ENCODE measurements around the gene CCL4.
"Not testable (repeated sequence)": the region's sequence is repeated elsewhere in the genome, so short reads cannot be mapped to it uniquely, and the experiment has no call there.

Gene CCL4

DNA sequence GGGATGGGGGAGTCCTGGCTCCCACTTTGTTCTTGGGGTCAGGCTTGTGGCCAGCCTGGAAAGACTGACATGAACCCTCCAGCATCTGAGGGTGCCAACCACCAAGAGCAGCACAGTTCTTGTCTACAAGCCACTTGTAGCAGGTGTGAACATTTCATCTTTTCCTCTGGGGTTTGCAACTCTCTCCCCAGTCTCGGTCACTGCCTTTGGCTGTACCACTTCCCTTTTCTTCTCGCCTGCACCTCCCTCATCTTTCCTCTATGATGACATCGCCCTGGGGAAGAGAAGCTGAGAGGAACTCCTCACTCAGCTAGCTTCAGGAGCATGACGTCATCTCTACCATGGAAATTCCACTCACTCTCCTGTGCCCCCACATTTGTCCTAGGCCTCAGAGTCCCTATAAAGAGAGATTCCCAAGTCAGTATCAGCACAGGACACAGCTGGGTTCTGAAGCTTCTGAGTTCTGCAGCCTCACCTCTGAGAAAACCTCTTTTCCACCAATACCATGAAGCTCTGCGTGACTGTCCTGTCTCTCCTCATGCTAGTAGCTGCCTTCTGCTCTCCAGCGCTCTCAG, at the start of gene CCL4:
Gene CCL4 (plus strand): TSS at position 427 of the 575 bp plus-strand sequence. CDS start 79 bp downstream, at position 506.
- DNase-seq (ENCODE audit: low spot score): not testable (repeated sequence)

DNA sequence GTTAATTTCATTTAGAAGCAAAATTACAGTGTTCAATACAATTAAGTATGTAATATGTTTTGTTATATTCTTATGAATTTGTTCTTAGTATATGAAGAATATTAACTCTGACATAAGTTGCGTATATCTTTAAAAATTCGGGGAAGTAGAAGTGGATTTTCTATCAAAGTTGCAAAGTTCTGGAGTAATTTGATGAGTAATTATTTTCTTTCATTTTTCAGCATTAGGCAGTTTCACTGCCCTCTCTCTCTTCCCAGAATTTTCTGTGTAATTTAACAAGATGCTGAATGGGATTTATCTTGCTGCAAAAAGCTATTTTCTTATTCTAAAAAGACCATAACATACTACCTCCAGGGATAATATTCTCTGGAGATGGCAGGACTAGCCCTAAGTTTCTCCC, 48.5 kb upstream of the CCL4 start:
- DNase-seq (ENCODE audit: low spot score): no peak

DNA sequence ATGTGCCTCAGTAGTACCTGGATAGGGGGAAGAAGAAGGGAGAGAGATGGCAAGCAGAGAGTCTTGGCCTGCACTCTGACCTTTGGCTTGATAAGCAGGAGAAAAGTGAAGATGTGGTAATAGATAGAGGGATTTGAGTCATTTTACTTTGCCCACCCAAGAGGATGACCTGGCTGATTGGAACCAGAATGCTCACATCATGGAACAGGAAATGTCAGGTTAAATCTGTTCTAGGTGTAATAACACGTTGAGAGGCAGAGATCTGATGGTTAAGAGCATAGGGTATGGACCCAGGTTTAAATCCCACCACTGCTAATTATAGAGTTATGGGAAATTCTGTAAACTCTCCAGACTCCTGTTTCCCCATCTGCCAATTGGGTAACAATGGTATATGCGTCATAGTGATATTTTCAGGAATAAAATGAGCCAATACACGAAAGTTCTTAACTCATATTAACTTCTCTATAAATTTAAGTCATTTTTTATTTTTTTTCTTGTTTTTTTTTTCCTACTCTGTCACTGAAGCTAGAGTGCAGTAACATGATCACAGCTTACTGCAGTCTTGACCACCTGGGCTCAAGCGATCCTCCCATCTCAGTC, 47.6 kb upstream of the CCL4 start:
- no peak for DNase-seq (ENCODE audit: low spot score)

DNA sequence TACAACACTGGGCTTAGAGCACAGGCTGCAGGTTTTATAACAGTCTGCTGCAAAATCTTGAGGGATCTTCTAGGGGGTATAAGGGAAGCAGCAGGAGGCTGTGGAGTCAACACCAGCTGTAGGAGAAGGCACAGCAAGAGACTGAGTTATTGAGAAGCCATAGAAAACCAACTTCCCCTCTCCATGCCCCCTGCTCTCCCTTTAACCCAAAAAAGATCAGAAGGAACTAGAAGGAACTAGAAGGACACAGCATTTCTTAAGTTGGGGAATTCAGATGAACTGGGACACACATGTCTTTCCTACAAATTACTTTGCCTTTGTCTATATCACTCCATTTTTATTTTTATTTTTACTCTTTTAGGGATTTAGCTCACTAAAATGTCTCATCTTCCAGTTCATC, 45.7 kb upstream of the CCL4 start:
- DNase-seq (ENCODE audit: low spot score): no peak

DNA sequence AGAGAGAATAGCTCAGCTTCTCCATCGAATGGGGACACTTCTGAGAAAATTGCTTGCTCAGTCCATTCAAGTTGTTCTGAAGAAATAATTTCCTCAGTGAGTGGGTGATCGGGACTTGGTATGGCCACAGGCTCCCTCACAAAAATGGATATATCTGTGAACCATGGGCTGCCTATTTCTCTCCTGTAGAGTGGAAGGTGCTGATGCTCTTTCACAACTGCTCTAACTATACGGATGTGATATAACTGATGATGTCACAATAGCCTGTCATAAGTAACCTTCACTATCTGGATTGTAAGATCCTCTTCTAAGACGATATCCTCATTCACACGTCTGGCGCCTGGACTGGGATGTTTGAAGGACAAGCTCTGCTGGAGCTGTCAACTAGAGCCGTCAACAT, 44.2 kb upstream of the CCL4 start:
- DNase-seq (ENCODE audit: low spot score): no peak

DNA sequence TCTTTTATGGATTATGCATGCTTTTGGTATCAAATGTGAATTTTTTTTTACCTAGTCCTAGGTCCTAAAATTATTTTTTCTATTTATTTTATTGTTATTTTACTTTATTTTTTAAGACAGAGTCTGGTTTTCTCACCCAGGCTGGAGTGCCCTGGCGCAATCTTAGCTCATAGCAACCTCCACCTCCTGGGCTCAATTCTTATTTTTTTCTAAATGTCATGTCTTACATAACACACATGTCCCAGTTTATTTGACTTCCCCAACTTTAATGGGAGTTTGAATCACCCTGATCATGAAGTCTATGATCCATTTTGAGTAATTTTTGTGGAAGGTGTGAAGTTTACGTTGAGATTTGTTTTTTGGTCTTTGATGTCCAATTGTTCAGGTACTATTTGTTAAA, 42.8 kb upstream of the CCL4 start:
- DNase-seq (ENCODE audit: low spot score): no peak

DNA sequence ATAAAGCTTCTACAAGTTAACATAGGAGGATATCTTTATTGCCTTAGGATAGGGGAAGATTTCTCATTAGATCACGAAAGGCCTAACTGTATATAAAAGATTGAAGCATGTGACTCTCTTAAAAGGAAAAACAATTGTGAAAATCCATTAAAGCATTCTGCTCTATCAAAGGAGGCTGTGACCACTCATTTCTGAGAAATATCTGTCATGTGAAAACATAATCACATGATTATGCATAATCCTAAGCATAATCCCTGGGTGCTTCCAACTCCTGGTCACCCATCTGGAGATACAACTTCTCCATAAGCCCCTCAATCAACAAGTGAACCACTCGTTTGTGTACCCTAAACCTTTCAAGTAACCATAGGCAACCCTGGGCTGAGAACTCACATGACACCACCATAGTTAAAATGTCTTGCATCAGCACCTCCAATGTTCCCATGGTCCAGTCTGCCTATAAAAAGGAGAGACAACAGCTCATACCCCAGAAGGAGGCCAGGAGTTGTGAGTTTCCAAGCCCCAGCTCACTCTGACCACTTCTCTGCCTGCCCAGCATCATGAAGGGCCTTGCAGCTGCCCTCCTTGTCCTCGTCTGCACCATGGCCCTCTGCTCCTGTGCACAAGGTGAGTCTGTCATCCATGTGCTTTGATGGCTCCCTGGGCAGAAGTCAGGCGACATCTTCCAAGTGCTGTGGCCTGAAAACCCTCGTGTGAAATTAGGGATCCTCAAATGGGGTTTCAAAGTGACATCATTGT, 39.7 kb upstream of the CCL4 start, which contains the start of gene CCL18:
Gene CCL18 (plus strand): TSS at position 487 of the 756 bp plus-strand sequence. CDS start 71 bp downstream, at position 558.
- DNase-seq (ENCODE audit: low spot score): no peak

DNA sequence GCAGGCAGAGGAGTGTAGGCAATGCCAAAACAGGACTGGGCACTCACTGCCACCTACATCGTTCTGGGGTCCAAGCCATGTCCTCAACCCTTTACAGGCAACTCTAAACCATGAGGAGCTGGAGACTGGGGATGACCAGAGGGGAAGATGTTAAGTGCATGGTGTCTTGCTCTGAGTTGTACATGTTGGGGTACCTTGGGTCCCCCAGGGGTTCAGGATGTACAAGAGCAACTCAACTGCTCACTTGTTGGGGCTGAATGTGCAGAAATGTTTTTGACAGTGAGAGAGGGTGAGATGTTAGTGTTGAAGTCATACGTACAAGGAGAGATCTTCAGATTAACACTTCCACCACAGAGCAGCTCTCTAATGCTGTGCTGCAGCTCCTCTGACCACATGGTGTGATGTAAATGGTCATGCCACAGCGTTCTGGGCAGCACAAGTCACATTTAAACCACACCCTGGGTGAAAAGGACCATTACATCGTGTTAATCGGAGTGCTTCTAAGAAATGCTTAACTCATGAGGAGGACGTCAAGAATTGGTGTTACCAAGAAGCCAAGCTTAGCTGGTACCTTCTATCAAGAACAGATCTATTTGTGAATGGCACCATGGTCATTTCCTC, 37.2 kb upstream of the CCL4 start:
- no peak for DNase-seq (ENCODE audit: low spot score)

DNA sequence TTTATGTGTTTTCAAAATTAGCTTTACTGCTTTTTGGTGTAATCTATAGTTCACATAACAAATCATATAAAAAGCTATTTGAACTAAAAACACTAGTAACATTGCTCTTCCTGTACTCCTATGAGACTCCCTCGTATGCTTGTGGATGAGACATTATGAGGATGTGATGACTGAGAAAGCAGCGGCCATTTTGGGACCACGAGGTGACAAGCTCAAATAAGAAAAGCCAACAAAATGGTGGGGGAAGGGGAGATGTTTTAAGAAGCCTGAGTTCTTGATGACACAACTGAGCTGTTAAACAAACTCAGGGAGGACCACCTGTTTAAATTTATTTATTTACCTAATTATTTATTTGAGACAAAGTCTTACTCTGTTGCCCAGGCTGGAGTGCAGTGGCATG, 35.1 kb upstream of the CCL4 start:
- no peak for DNase-seq (ENCODE audit: low spot score)

DNA sequence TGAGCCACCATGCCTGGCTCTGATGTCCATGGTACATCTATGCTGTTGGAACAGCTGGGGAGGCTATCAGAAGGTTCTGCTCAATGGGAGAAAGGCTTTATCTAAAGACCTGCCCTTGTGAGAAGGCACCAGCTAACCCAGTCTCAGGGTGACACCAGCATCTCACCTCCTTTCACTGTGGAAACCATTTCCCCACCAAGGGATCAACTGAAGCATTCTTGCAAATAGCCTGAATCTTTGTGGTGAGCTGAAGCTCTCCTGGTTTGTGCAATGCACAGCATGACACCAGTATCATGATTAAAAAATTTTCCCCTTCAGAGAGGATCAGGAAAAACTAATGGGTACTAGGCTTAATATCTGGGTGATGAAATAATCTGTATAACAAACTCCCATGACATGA, 34.5 kb upstream of the CCL4 start:
- DNase-seq (ENCODE audit: low spot score): no peak

DNA sequence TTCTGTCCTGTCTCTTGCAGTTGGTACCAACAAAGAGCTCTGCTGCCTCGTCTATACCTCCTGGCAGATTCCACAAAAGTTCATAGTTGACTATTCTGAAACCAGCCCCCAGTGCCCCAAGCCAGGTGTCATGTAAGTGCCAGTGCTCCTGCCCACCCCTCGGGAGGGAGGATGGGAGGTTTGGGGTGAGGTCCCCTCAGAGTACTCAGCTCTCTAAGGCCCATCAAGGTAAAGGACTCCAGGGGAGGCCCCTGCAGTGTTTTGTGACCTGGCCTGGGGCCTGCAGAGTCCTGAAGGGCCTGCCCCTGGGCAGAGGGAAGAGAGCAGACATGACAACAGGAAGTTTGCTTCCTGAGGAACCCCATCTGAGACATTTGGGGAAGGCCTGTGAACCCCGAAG, 33.2 kb upstream of the CCL4 start:
- DNase-seq (ENCODE audit: low spot score): no peak

DNA sequence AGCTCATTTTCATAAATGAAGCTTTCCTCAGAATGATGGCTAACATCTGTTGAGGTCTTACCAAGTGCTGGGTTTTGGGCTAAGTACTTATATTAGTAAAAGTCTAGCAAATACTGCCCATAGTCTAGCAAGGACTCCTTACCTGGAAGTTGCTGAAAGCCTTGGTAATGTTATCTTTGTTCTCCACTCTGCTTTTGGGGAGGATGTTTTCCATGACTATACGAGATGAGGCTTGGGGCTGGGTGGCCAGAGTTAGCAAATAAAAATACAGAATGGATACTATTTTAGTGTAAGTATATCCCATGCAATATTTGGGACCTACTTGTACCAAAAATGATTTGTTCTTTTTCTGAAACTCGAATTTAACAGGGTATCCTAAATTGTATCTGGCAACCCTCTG, 31.9 kb upstream of the CCL4 start:
- DNase-seq (ENCODE audit: low spot score): no peak

DNA sequence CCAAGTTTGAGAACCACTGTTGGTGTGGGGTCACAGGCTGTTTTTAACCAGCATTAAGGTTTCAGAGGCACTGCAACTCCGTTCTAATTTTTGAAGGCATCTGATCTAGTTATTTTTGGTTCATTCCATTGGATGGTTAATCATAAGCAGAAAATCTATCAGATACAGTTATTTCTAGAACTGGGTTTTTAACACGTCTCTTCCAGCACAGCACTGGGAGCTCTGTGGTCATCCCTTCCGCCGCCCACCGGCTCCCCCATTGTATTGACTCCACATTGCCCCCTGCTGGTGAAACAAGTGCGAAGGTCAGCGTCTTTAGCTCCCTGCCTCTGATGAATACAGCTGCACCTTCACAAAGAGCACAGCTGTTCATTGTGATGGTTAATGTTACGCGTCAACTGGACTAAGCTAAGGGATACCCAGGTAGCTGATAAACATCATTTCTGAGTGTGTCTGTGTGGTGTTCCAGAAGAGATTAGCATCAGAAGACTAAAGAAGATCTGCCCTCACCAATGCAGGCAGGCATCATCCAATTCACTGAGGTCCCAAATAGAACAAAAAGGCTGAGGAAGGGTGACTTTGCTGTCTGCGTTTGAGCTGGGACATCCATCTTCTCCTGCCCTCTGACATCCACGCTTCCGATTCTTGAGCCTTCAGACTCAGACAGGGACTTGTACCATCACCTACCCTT, 31.1 kb upstream of the CCL4 start:
- peak; percentile 61 for DNase-seq (ENCODE audit: low spot score)

DNA sequence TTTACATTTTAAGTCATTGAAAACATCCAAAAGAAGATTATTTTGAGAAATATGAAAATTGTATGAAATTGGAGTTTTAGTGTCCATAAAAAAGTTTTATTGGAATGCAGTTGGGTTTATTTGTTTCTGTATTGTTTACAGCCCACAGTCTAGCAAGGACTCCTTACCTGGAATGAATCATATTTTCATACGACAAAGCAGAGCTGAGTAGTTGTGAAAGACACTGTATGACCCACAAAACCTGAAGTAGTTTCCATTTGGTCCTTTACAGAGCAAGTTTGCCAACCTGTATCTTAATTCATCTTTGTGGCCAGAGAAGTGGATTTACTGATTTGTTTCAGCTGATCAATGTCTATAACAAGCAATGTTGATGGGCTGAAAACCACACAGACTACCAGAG, 29.3 kb upstream of the CCL4 start:
- no peak for DNase-seq (ENCODE audit: low spot score)

DNA sequence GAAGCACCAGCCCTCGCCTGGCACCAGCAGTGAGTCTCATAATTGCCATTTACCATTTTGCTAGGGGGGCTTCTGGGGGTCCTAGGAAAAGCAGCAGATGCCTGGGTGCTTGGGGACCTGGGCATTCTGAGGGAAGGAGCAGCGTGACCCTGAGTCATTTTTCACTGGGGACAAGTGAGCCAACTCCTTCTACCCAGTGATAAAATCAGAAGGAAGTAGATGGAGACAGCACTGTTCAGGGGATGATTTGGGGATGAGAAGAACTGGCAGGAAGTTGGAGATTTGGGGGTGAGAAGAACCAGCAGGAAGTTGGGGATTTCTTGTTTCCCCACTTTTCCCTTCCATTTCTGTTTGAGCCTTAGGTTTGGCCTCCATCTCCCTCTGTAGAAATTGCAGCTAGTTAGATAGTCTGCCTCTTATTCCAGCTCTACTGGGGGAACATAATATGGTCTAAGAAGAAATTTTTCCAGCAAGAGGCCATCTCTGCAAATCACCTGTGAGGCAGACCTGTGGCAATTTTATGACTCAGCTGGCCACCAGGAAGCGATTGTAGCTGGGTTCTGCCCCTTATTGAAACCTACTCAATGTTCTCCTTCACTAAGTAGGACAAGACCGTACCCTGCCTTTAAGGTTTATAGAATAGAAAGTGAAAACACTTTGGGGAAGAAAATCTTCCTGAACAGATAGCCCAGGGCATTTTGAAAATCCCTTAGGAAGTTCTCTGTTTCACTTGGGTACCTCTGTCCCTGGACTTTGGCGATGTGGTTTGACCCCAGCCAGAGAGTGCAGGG, 21.8 kb upstream of the CCL4 start:
- DNase-seq (ENCODE audit: low spot score): not testable (repeated sequence)

DNA sequence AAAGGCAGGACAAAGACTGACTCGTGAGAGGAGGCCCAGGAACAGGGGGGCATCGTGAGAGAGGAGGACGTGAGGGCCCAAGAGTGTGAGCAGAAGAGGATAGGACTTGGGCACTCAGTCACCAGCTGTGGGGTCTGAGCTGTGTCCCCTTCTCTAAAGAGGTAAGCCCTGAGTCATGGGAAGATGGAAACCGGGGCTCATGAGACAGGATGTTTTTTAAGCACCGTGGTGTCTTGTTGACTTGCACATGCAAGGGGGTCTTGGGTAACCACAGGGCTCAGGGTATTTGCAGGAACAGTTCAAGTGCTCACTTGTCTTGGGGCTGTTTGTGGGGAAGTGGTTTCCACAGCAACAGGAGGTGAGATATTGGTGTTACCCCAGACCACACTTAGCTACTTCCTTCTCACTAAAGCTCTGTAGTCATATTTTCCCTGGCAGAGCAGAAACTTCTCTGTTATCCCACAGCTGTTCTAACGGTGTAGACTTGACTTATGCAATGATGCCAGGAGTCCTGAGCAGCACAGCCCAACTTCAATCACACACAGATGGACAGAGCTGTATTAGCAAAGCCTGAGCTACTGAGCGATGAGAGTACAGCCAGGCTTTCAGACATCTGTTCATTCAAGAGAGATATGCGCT, 21.0 kb upstream of the CCL4 start:
- not testable (repeated sequence) for DNase-seq (ENCODE audit: low spot score)

DNA sequence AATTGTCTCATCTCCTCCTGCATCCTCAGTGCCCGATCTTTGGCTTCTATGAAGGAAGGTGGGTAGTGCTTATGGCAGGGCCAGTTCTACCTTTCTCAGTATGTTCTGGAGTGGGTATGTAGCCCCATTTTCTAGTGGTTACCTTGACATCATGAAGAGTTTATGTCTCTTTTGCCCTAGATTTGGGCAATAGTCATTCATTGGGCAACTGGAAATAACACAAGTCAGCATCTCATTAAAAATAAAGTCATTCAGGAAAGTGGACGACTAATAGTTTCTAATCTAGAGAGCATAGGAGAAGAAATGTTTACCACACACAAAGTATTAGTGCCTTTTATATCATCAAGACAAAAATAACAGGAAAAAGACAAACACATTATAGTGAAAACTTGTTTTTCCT, 19.9 kb upstream of the CCL4 start:
- not testable (repeated sequence) for DNase-seq (ENCODE audit: low spot score)

DNA sequence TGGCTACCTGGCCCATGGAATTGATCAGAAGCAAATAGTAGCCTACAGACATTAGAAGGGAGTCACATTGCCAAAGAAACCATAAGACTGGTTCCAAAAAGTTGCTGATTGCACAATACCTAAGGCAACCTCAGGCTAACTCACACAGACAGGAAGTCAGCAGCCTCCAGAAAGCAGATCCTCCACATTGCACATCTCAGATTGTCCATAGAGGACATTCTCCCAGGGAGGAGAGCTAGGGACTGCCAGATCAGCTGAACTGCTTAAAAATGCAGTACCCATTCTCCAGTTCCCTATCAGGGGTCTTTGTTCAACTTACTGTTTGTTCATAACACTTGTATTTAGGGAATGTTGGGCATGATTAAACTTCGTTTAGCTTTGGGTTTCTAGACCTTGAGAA, 17.9 kb upstream of the CCL4 start:
- no peak for DNase-seq (ENCODE audit: low spot score)

DNA sequence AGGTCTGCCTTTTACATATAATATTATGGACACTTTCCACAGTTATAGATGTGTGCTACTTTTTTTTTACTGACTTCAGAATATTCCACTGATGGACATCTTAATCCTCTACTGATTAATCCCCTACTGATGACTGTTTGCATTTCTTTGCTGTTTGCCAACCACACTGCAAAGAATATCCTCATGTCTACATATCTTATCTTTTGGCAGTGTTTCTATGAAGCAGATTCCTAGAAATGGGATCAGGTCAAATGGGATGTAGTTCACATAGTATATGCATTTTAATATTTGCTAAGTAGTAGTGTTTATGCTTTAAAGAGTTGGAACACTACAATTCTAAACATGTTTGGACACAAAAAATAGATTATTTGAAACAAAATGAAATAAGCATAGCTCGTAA, 16.8 kb upstream of the CCL4 start:
- no peak for DNase-seq (ENCODE audit: low spot score)

DNA sequence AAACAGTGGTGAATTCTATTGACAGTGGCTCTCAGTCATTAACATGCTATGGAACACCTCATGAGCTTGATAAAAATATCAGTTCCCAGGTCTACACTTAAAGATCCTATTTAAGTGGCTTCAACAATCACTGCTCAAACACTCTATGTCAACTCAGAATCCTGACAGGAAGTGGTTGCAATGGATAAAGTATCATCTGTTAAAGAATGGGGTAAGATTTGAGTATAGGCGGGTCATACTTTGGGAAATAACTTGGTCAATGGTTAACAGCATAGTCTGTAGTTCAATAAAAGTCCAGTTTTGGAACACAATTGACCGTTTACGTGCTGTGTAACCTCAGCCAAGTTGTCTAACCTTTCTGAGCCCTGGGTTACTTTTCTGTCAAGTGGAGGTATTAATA, 16.2 kb upstream of the CCL4 start:
- not testable (repeated sequence) for DNase-seq (ENCODE audit: low spot score)
